ENCODE results near the gene ALDH1L1.

DNA sequence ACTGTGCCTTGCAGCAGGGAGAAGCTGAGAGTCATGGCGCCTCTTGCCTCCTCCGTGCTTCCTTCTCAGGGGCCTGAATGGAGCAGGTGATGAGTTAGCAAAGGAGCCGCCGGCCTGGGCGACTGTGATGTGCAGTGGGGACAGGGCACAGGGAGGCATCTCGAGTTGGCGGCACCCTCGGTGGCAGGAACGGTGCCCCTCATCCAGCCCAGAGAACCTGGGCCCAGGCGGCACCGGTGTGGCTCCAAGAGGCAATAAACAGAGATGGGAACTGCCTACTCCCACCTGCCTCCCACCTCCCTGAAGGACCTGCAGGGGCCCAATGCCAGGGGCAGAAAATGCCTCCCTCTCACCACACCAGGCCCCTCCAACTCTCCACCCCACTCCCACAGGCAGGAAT, 102.6 kb downstream of the ALDH1L1 start:
- TF ChIP-seq, protein P1, sequence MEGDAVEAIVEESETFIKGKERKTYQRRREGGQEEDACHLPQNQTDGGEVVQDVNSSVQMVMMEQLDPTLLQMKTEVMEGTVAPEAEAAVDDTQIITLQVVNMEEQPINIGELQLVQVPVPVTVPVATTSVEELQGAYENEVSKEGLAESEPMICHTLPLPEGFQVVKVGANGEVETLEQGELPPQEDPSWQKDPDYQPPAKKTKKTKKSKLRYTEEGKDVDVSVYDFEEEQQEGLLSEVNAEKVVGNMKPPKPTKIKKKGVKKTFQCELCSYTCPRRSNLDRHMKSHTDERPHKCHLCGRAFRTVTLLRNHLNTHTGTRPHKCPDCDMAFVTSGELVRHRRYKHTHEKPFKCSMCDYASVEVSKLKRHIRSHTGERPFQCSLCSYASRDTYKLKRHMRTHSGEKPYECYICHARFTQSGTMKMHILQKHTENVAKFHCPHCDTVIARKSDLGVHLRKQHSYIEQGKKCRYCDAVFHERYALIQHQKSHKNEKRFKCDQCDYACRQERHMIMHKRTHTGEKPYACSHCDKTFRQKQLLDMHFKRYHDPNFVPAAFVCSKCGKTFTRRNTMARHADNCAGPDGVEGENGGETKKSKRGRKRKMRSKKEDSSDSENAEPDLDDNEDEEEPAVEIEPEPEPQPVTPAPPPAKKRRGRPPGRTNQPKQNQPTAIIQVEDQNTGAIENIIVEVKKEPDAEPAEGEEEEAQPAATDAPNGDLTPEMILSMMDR (conservative IDR thresholded peaks at IDR 0.05; ENCODE audit: low read depth in 2 of 2), result no peak
- TF ChIP-seq EZH2phosphoT487 (IDR thresholded peaks at IDR 0.05; ENCODE audit: unreplicated experiment), result no peak
- TF ChIP-seq NANOG (IDR thresholded peaks at IDR 0.05; ENCODE audit: borderline replicate concordance), result no peak
- TF ChIP-seq EZH2 (IDR thresholded peaks at IDR 0.05; ENCODE audit: low read depth, unreplicated experiment), result no peak
- TF ChIP-seq POLR2AphosphoS5 (IDR thresholded peaks at IDR 0.05; ENCODE audit: low read depth), result no peak
- TF ChIP-seq, protein P2, sequence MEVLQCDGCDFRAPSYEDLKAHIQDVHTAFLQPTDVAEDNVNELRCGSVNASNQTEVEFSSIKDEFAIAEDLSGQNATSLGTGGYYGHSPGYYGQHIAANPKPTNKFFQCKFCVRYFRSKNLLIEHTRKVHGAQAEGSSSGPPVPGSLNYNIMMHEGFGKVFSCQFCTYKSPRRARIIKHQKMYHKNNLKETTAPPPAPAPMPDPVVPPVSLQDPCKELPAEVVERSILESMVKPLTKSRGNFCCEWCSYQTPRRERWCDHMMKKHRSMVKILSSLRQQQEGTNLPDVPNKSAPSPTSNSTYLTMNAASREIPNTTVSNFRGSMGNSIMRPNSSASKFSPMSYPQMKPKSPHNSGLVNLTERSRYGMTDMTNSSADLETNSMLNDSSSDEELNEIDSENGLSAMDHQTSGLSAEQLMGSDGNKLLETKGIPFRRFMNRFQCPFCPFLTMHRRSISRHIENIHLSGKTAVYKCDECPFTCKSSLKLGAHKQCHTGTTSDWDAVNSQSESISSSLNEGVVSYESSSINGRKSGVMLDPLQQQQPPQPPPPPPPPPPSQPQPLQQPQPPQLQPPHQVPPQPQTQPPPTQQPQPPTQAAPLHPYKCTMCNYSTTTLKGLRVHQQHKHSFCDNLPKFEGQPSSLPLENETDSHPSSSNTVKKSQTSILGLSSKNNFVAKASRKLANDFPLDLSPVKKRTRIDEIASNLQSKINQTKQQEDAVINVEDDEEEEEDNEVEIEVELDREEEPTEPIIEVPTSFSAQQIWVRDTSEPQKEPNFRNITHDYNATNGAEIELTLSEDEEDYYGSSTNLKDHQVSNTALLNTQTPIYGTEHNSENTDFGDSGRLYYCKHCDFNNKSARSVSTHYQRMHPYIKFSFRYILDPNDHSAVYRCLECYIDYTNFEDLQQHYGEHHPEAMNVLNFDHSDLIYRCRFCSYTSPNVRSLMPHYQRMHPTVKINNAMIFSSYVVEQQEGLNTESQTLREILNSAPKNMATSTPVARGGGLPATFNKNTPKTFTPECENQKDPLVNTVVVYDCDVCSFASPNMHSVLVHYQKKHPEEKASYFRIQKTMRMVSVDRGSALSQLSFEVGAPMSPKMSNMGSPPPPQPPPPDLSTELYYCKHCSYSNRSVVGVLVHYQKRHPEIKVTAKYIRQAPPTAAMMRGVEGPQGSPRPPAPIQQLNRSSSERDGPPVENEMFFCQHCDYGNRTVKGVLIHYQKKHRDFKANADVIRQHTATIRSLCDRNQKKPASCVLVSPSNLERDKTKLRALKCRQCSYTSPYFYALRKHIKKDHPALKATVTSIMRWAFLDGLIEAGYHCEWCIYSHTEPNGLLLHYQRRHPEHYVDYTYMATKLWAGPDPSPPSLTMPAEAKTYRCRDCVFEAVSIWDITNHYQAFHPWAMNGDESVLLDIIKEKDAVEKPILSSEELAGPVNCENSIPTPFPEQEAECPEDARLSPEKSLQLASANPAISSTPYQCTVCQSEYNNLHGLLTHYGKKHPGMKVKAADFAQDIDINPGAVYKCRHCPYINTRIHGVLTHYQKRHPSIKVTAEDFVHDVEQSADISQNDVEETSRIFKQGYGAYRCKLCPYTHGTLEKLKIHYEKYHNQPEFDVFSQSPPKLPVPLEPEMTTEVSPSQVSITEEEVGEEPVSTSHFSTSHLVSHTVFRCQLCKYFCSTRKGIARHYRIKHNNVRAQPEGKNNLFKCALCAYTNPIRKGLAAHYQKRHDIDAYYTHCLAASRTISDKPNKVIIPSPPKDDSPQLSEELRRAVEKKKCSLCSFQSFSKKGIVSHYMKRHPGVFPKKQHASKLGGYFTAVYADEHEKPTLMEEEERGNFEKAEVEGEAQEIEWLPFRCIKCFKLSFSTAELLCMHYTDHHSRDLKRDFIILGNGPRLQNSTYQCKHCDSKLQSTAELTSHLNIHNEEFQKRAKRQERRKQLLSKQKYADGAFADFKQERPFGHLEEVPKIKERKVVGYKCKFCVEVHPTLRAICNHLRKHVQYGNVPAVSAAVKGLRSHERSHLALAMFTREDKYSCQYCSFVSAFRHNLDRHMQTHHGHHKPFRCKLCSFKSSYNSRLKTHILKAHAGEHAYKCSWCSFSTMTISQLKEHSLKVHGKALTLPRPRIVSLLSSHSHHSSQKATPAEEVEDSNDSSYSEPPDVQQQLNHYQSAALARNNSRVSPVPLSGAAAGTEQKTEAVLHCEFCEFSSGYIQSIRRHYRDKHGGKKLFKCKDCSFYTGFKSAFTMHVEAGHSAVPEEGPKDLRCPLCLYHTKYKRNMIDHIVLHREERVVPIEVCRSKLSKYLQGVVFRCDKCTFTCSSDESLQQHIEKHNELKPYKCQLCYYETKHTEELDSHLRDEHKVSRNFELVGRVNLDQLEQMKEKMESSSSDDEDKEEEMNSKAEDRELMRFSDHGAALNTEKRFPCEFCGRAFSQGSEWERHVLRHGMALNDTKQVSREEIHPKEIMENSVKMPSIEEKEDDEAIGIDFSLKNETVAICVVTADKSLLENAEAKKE (CRISPR knock-in tag; IDR thresholded peaks at IDR 0.05), result no peak
- TF ChIP-seq CREB1 (CRISPR knock-in tag; IDR thresholded peaks at IDR 0.05; ENCODE audit: low read depth), result no peak
